HepG2 (cell line): ENCODE results near the gene REEP3. TPM values are rescaled to one million over a fixed set of nuclear protein-coding genes. Genes with fewer than 3 reads are reported as not detected.

ENCODE experiments used
- ATAC-seq: fragments of 200-7000 bp; cut with Tn5 transposase; 3 replicates; pipeline ENCODE4 v1.9.1; 2020; ENCODE audit warnings: mild to moderate bottlenecking, moderate library complexity
- BruUV-seq: library from RNA; stranded (reverse); fragments of 400-500 nt; replicated peaks from 2 replicates; lab custom pipeline; 2021; lab: Mats Ljungman, UMichigan
- CTCF ChIA-PET: fragments of 300-600 bp; formaldehyde crosslinking; extraction: SDS; loops from one replicate; lab custom pipeline; 2021; ENCODE audit warnings: low total read pairs, inconsistent platforms, low intra/inter-chr PET ratio; lab: Yijun Ruan, JAX
- POLR2A ChIA-PET: fragments of 350-600 bp; sonication (Branson Sonifier 250); formaldehyde crosslinking; loops from one replicate; lab custom pipeline; 2020; ENCODE audit warnings: antibody characterized with exemption, inconsistent platforms; lab: Yijun Ruan, JAX
- DNase-seq: peaks from one replicate; pipeline ENCODE4 v3.0.0-alpha.2; 2015; ENCODE audit warnings: low spot score
- FAIRE-seq: peaks from 3 replicates; lab custom pipeline; 2011; peaks lifted over from hg19 to GRCh38; lab: Jason Lieb, UNC
- H2AFZ ChIP-seq: one replicate; pipeline ENCODE4 v1.6.1; 2011; ENCODE audit warnings: low read length, inconsistent platforms
- H3K27ac ChIP-seq: fragments of 300-600 bp; 3 replicates; pipeline ENCODE4 v1.8.0; 2011; ENCODE audit warnings: mixed run types, mild to moderate bottlenecking, mixed read lengths, low read length, inconsistent platforms; ENCODE audit not compliant: insufficient read depth; ENCODE audit errors: extremely low read length
- H3K27me3 ChIP-seq, 2 experiments: fragments of 200-600 bp in 1 of 2; 2 replicates in 1 of 2; 3 replicates in 1 of 2; pipeline versions ENCODE4 v1.6.0 to v1.8.0; 2011; ENCODE audit warnings: low read length in 2 of 2, mild to moderate bottlenecking in 2 of 2, moderate library complexity in 2 of 2, inconsistent platforms in 1 of 2; ENCODE audit not compliant: insufficient read depth in 2 of 2, control insufficient read depth in 1 of 2
- H3K36me3 ChIP-seq, 2 experiments: fragments of 200-600 bp in 1 of 2; replicated peaks in 1 of 2; 2 replicates in 1 of 2; 3 replicates in 1 of 2; pipeline versions ENCODE4 v1.5.1 to v1.8.0; 2011; ENCODE audit warnings: low read length in 2 of 2, inconsistent platforms in 1 of 2; ENCODE audit not compliant: insufficient read depth in 2 of 2, control insufficient read depth in 1 of 2
- H3K4me1 ChIP-seq: 2 replicates; pipeline ENCODE4 v1.5.1; 2012; ENCODE audit warnings: low read length, inconsistent platforms; ENCODE audit not compliant: insufficient read depth
- H3K4me2 ChIP-seq: 2 replicates; pipeline ENCODE4 v1.6.0; 2011; ENCODE audit warnings: low read depth, low read length, inconsistent platforms
- H3K4me3 ChIP-seq, 3 experiments: fragments of 200-600 bp in 1 of 3; sonication (generic), shearing (Covaris generic) in 1 of 3; replicated peaks in 1 of 3; 2 replicates each; pipeline ENCODE4 v1.5.1; 2011 to 2016; ENCODE audit warnings: low read length in 3 of 3, inconsistent platforms in 2 of 3, low read depth in 2 of 3, mild to moderate bottlenecking in 2 of 3, control low read depth in 1 of 3, mixed read lengths in 1 of 3; ENCODE audit not compliant: insufficient read depth in 1 of 3
- H3K79me2 ChIP-seq: one replicate; pipeline ENCODE4 v1.6.1; 2011; ENCODE audit warnings: low read length, inconsistent platforms; ENCODE audit not compliant: insufficient read depth
- H3K9ac ChIP-seq: 2 replicates; pipeline ENCODE4 v1.6.0; 2011; ENCODE audit warnings: mild to moderate bottlenecking, low read depth, low read length, inconsistent platforms; ENCODE audit not compliant: insufficient read depth
- H3K9me3 ChIP-seq: 2 replicates; pipeline ENCODE4 v1.5.1; 2012; ENCODE audit warnings: mild to moderate bottlenecking, low read length
- H4K20me1 ChIP-seq: 2 replicates; pipeline ENCODE4 v1.6.0; 2011; ENCODE audit warnings: inconsistent platforms, mild to moderate bottlenecking, low read length, moderate library complexity; ENCODE audit not compliant: insufficient read depth
- ATRX ChIP-seq: sonication (generic); formaldehyde crosslinking; IDR thresholded peaks from 2 replicates; pipeline ENCODE4 v1.4.0; 2020; ENCODE audit warnings: missing genetic modification reagents, borderline replicate concordance
- CC2D1A ChIP-seq: sonication (generic); formaldehyde crosslinking; IDR thresholded peaks from 2 replicates; pipeline ENCODE4 v1.8.1; 2023; ENCODE audit warnings: mild to moderate bottlenecking, missing genetic modification reagents
- HMGXB4 ChIP-seq, 2 experiments: sonication (generic) in 1 of 2; formaldehyde crosslinking in 1 of 2; IDR thresholded peaks; 2 replicates each; pipeline versions ENCODE4 v1.4.0 to v1.6.1; 2018 to 2020; ENCODE audit warnings: missing genetic modification reagents in 2 of 2, borderline replicate concordance in 1 of 2, low read depth in 1 of 2, mild to moderate bottlenecking in 1 of 2, missing biosample characterization in 1 of 2
- RARA ChIP-seq: IDR thresholded peaks from 2 replicates; pipeline ENCODE4 v1.6.1; 2016; ENCODE audit warnings: missing genetic modification reagents, missing compliant biosample characterization
- ZBTB1 ChIP-seq: sonication (generic); formaldehyde crosslinking; IDR thresholded peaks from 2 replicates; pipeline ENCODE4 v1.4.0; 2020; ENCODE audit warnings: missing genetic modification reagents, borderline replicate concordance
- ZNF180 ChIP-seq: sonication (generic); formaldehyde crosslinking; IDR thresholded peaks from 2 replicates; pipeline ENCODE4 v1.4.0; 2020; ENCODE audit warnings: low read depth, missing genetic modification reagents, borderline replicate concordance
- ZNF281 ChIP-seq: sonication (generic); formaldehyde crosslinking; IDR thresholded peaks from 2 replicates; pipeline ENCODE4 v1.4.0; 2020; ENCODE audit warnings: missing genetic modification reagents, borderline replicate concordance
- ZNF781 ChIP-seq: sonication (generic); formaldehyde crosslinking; IDR thresholded peaks from 2 replicates; pipeline ENCODE4 v1.5.1; 2020; ENCODE audit warnings: borderline replicate concordance, mild to moderate bottlenecking, missing genetic modification reagents; ENCODE audit errors: not compliant biosample characterization
- WGBS: methylation state at CpG from one replicate; pipeline ENCODE4 v1.1.6; 2017; ENCODE audit warnings: low lambda C conversion rate; 5-methylcytosine and 5-hydroxymethylcytosine counted together
- in situ Hi-C: cut with HindIII; loops from 2 replicates; pipeline ENCODE4 v1.10.0; 2017; ENCODE audit warnings: low pct_unique_long_range_greater_than_20kb; ENCODE audit not compliant: extremely low pct_ligation_motif_present
- intact Hi-C: fragments of 100-400 bp; cut with micrococcal nuclease; formaldehyde crosslinking; loops from one replicate; pipeline ENCODE4 v1.10.0; 2022; ENCODE audit not compliant: unreplicated experiment
- polyA plus RNA-seq, 8 experiments: library from polyadenylated mRNA; depleted of rRNA in 3 of 8; stranded (reverse) in 7 of 8; unstranded in 1 of 8; fragments of >200 nt; fragmentation: Illumina TruSeq in 4 of 8; extraction: Trizol in 4 of 8; gene quantifications; 2 replicates each; pipeline versions ENCODE4 v1.2.1 to v1.2.3, GENCODE V29; 2011 to 2016; ENCODE audit warnings: low read depth in 4 of 8, missing spikeins in 1 of 8, mixed read lengths in 1 of 8; ENCODE audit not compliant: insufficient read depth in 1 of 8
- total RNA-seq, 5 experiments: library from RNA; depleted of rRNA; stranded (reverse); fragments of >200 nt; fragmentation: Illumina TruSeq; extraction: Trizol; gene quantifications; 2 replicates each; pipeline ENCODE4 v1.2.3, GENCODE V29; 2016; ENCODE audit warnings: low read depth in 1 of 5

The REEP3 gene
- total and polyA plus RNA-seq, 2 of the 13 experiments (the other 11 are each of a cell fraction or from before 2014, with no cell fraction given) = 7.1 to 31.4 TPM

GRCh38 chr10:63583397-63583796 is 62.2 kb downstream of the REEP3 start:
- H3K27ac ChIP-seq = no peak overlapping the region
- WGBS = 94% methylated on average over 3 of the region's 3 CpGs
- ChIA-PET POLR2A (no interaction called here), CTCF (no interaction called here)
- peaks cover 8% of the 10 kb centered on the region; the same call in 1 of the 2 replicates for H3K4me1 ChIP-seq
- DNase-seq = no peak
- no TSS peak for BruUV-seq
- in situ Hi-C loops (no loop called here), intact Hi-C loops (no loop called here)
- no peaks in the 10 kb centered on the region; a peak in 1 of 5 replicates for H3K36me3 ChIP-seq
- no peaks in the 10 kb centered on the region for H3K27me3 ChIP-seq
- no peaks in the 10 kb centered on the region for H3K9me3 ChIP-seq
- no peak for TF ChIP-seq ATRX (CRISPR knock-in tag)
- TF ChIP-seq RARA = no peak
- no peak for TF ChIP-seq ZNF281 (CRISPR knock-in tag)
- no peak for TF ChIP-seq CC2D1A (CRISPR knock-in tag)
- TF ChIP-seq ZNF180 (CRISPR knock-in tag) = no peak
- no peak for TF ChIP-seq ZBTB1 (CRISPR knock-in tag)
- TF ChIP-seq ZNF781 (CRISPR knock-in tag) = no peak
- no peak for TF ChIP-seq HMGXB4 (CRISPR knock-in tag; IDR thresholded peaks at IDR 0.05; ENCODE audit: borderline replicate concordance in 1 of 2, low read depth in 1 of 2)
- H3K9ac ChIP-seq = no peak overlapping the region
- FAIRE-seq = no peak
- no peaks in the 10 kb centered on the region for H4K20me1 ChIP-seq
- H3K4me2 ChIP-seq = no peak overlapping the region
- H3K4me3 ChIP-seq = no peak overlapping the region
- no peak for ATAC-seq
- H2AFZ ChIP-seq = no peak overlapping the region
- no peaks in the 10 kb centered on the region for H3K79me2 ChIP-seq
